Epithelial cell of prostate (primary cell): Measurements from ENCODE around the gene GTF3C1.
"Not testable (repeated sequence)": the region's sequence is repeated elsewhere in the genome, so short reads cannot be mapped to it uniquely, and the experiment has no call there.

Source experiments
- DNase-seq: peaks from one replicate; pipeline ENCODE4 v3.0.0-alpha.2; 2011; ENCODE audit warnings: low read depth, low spot score
- H3K27ac ChIP-seq: fragments of 450-650 bp; 2 replicates; pipeline ENCODE4 v1.5.1; 2017; ENCODE audit warnings: mild to moderate bottlenecking

Gene GTF3C1

DNA sequence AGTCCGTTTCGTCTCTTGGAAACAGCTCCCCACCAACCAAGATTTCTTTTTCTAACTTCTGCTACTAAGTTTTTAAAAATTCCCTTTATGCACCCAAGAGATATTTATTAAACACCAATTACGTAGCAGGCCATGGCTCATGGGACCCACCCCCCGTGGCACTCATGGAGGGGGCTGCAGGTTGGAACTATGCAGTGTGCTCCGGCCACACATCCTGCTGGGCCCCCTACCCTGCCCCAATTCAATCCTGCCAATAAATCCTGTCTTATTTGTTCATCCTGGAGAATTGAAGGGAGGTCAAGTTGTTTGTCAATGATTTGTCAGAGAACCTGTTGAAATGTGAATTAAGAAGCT is 99.5 kb downstream of the GTF3C1 start:
- H3K27ac ChIP-seq = no peak overlapping the region
- DNase-seq = no peak

- H3K27ac ChIP-seq = no peak overlapping the region
- no peak for DNase-seq
Observed at GRCh38 chr16:27449434-27450195, 100.1 kb downstream of the GTF3C1 start.

DNA sequence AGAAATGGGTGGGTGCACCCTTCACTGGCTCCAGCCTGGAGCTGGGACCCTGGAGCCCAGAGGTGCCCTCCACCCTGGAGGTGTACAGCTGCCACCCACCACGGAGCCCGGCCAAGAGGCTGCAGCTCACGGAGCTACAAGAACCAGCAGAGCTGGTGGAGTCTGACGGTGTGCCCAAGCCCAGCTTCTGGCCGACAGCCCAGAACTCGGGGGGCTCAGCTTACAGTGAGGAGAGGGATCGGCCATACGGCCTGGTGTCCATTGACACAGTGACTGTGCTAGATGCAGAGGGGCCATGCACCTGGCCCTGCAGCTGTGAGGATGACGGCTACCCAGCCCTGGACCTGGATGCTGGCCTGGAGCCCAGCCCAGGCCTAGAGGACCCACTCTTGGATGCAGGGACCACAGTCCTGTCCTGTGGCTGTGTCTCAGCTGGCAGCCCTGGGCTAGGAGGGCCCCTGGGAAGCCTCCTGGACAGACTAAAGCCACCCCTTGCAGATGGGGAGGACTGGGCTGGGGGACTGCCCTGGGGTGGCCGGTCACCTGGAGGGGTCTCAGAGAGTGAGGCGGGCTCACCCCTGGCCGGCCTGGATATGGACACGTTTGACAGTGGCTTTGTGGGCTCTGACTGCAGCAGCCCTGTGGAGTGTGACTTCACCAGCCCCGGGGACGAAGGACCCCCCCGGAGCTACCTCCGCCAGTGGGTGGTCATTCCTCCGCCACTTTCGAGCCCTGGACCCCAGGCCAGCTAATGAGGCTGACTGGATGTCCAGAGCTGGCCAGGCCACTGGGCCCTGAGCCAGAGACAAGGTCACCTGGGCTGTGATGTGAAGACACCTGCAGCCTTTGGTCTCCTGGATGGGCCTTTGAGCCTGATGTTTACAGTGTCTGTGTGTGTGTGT is 100.9 kb downstream of the GTF3C1 start:
- no peak overlapping the region for H3K27ac ChIP-seq
- DNase-seq = no peak

- no peak overlapping the region for H3K27ac ChIP-seq
- DNase-seq = no peak
Observed at GRCh38 chr16:27447301-27447700, 102.4 kb downstream of the GTF3C1 start.

- no peak for DNase-seq
- no peak overlapping the region for H3K27ac ChIP-seq
Observed at GRCh38 chr16:27446721-27447120, 103.0 kb downstream of the GTF3C1 start.

DNA sequence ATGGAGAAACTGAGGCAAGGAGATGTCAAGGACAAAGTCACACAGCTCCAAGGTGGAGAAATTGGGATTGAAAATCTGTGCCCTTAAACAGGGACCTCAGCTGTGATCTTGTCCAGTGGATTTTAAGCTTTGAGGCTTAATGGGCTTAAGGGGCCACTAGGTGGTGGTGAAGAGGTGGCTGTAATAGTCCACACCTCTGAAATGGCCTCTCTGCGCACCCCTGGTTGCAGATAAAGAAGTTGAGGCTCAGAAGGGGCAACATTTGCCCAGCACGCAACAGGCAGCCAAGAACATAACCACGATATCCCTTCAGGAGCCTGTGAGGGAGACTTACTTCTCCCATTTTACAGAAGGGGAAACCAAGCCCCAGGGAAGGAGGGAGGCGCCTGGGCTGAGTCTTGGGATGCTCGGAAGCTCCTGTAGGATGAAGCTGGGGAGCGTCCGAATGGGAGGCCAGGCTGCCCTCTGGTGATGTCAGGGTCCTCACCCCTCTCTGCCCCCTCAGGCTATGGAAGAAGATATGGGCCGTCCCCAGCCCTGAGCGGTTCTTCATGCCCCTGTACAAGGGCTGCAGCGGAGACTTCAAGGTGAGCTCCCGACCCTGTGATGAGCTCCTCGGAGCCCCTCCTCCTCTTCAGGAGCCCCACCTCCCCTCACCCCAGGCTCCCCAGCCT is 104.1 kb downstream of the GTF3C1 start:
- no peak for DNase-seq
- no peak overlapping the region for H3K27ac ChIP-seq

GRCh38 chr16:27444470-27444869 is 105.2 kb downstream of the GTF3C1 start:
- DNase-seq = no peak
- no peak overlapping the region for H3K27ac ChIP-seq

DNA sequence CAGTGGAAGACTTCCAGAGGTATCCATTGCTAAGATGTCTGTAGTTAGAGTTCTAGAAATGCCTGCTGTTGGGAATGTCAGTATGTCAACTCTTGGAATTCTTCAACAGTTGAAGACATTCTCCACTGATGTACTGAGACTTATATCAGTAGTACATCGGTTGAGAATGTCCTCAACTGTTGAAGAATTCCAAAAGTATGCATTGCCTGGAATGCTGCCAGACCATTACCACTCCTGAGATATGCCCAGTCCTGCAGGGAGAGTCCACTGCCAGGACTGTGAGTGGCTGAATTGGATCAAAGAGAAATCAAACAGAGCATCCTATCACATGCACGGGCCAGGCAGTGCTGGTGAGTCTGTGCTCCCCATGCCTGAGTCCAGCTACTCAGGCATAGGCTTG is 105.7 kb downstream of the GTF3C1 start:
- peak; percentile 20 for DNase-seq
- H3K27ac ChIP-seq = no peak overlapping the region

- H3K27ac ChIP-seq = no peak overlapping the region
- DNase-seq = no peak
Observed at GRCh38 chr16:27441998-27442397, 107.7 kb downstream of the GTF3C1 start.

- DNase-seq = no peak
Observed at GRCh38 chr16:27441276-27441675, 108.4 kb downstream of the GTF3C1 start.

DNA sequence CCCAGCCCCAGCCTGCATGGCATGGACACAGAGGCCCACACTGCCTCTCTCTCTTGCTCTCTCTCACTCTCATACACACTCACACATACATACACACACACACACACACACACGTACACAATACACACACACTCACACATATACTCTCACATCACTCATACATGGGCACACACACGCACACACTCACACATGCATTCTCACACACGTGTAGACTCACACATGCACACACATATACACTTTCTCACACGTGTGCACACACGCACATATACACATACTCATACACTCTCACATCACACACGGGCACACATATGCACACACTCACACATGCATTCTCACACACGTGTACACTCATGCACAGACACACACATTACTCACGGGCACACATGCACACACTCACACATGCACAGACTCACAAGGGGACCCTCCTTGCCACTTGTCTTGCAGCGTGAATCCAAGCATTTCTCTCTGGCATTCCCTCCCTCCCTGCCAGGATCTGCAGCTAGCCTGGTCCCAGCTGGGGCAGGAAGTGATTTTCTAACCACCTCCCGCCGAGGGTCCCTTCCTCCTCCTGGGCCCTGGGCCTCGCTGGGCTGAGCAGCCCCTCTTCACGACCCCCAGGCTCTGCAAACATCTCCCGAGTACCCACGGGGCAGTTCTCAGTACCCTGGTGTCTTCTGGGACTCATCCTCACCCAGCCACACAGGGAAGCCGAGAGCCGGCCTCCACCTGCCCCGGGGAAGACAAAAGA is 110.3 kb downstream of the GTF3C1 start:
- no peak overlapping the region for H3K27ac ChIP-seq
- DNase-seq = no peak

More at GRCh38 chr16:27441276-27441675, 108.4 kb downstream of the GTF3C1 start:
- H3K27ac ChIP-seq = no peak overlapping the region

DNA sequence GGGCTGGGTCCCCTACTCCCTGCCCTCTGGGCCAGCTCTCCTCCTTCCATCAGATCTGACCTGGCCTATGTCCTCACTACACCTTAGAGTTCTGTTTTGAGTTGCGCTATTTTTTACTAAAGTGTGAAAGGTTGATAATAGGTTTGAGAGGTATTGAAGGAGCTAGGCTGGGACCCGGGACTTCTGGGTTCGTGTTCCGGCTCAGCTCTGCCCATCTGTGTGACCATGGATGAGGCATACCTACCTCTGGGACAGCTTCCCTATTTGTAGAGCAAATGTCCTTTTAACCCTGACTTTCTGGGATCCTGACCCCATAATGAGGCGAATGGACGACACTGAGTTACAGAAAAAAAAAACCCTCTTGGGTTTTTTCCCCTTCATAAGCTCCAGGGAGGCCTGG is 111.8 kb downstream of the GTF3C1 start:
- no peak overlapping the region for H3K27ac ChIP-seq
- DNase-seq = no peak

- DNase-seq = no peak
- H3K27ac ChIP-seq = no peak overlapping the region
Observed at GRCh38 chr16:27436921-27437650, 112.6 kb downstream of the GTF3C1 start.

GRCh38 chr16:27436065-27436464 is 113.6 kb downstream of the GTF3C1 start:
- no peak for DNase-seq
- no peak overlapping the region for H3K27ac ChIP-seq

DNA sequence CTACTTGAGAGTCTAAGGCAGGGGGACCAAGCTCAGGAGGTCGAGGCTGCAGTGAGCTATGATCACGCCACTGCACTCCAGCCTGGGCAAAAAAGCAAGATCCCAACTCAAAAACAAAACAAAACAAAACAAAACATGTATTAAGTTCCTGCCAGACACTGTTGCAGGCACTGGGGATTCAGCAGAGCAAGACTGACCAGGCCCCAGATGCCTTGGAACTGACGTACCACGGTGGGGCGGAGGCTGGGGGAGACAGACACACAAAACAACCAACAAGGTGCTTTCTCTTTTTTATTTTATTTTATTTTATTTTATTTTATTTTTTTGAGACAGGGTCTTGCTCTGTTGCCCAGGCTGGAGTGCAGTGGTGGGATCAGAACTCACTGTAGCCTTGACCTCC is 114.6 kb downstream of the GTF3C1 start:
- DNase-seq, H3K27ac ChIP-seq: not testable (repeated sequence)

DNA sequence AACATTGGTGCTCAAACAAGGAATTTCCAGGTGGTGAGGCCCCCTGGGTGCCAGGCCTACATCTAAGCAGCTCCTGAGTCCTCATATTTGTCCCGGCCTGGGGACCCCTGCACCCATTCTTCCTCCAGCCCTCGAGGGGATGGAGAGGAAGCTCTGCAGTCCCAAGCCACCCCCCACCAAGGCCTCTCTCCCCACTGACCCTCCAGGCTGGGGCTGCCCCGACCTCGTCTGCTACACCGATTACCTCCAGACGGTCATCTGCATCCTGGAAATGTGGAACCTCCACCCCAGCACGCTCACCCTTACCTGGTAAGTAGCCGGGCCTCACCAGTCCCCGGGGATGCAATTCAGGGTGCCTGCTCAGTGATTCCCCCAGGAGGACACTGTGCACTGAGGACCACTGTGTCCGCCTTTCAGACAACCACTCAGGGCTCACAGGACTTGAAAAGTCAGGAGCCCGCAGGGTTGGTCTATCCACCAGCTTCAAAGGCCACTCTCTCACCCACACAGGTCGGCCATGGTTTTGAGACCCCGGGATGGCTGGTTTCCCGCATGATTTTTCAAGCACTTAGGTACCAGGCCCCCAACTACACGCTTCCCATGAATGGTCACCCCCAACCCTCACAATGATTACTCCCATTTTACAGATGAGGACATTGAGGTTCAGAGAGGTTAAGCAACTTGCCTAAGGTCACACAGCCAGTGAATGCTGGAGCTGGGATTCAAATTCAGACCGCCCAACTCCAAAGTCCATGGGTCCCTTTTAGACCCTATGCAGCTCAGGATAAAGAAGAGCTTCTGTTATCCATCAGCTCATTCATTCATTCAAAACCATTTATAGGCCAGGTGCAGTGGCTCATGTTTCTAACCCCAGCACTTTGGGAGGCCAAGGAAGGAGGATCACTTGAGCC is 115.3 kb downstream of the GTF3C1 start:
- DNase-seq = no peak

GRCh38 chr16:27433636-27434035 is 116.1 kb downstream of the GTF3C1 start:
- no peak for DNase-seq
- no peak overlapping the region for H3K27ac ChIP-seq

More for the DNA sequence above, 115.3 kb downstream of the GTF3C1 start:
- H3K27ac ChIP-seq = no peak overlapping the region

- peak overlapping the region; percentile 70 for H3K27ac ChIP-seq
- DNase-seq = not testable (repeated sequence)
Observed at GRCh38 chr16:27433191-27433590, 116.5 kb downstream of the GTF3C1 start.
